ENCODE results near the gene FMNL1.

The FMNL1 gene

DNA sequence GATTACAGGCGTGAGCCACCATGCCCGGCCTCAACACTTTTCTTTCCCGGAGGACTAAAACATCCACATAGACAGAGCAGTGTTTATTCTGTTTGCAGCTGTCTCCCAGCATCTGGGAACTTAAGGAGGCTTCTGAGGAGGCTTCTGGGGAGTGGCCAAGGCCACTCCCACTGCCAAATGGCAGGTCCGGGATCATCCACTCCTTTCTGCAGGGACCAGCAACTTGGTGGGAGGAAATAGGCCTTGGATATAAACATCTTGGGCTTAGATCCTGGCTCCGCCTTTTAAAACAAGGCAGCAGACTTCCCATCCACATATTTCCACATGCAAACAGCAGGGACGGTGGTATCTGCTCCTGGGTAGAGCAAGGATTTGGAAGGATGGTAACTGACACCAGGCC lies 54.3 kb downstream of the FMNL1 start:
- Histone ChIP-seq H3K4me1 (peaks cover 31% of the 10 kb centered on the region), H3K9ac (0 out of 2 replicates have a peak overlapping the region, but pooled peaks have one; percentile 5), H3K9me3 (no peaks in the 10 kb centered on the region), H3K36me3 (peaks cover 65% of the 10 kb centered on the region), H3K4me3 (no peak overlapping the region), H3K27ac (no peak overlapping the region), H4K20me1 (peaks cover 8% of the 10 kb centered on the region; the same call in 1 of the 2 replicates), H3K27me3 (no peaks in the 10 kb centered on the region), H3K4me2 (no peak overlapping the region)
- no peak for TF ChIP-seq Cebpa-rat (IDR thresholded peaks at IDR 0.05)

DNA sequence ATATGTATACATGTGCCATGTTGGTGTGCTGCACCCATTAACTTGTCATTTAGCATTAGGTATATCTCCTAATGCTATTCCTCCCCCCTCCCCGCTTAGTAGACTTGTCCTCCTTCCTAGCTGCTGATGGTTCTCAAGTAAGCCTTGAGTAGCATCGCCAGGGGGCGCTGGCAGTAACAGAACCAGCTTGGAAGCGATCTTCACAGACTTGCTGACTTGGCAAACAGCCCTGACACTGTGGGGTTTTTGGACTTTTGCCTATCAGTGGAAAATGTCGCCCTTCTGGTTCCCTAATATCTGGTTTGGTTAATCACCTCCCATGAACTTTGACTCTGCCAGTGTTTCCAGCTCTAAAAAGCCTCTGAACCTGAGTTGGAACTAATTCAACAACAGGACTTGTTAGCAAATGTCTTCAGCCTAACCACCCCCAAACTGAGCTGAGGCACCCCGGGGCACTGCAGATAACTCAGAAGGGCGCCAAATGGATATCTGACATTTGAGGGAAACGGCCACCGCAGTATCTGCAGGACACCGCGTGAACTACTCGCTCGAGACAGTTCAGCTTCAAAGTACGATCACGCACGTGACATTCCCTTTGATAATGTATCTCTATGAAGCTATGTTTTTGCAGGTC lies 55.6 kb downstream of the FMNL1 start:
- TF ChIP-seq Cebpa-rat (IDR thresholded peaks at IDR 0.05), result no peak
- Histone ChIP-seq H3K27me3 (no peaks in the 10 kb centered on the region), H3K9me3 (no peaks in the 10 kb centered on the region), H3K27ac (no peak overlapping the region), H3K4me3 (no peak overlapping the region), H3K4me1 (peaks cover 33% of the 10 kb centered on the region), H3K4me2 (peak overlapping the region; percentile 38), H4K20me1 (peaks cover 8% of the 10 kb centered on the region; the same call in 1 of the 2 replicates), H3K9ac (no peak overlapping the region), H3K36me3 (peaks cover 65% of the 10 kb centered on the region)

DNA sequence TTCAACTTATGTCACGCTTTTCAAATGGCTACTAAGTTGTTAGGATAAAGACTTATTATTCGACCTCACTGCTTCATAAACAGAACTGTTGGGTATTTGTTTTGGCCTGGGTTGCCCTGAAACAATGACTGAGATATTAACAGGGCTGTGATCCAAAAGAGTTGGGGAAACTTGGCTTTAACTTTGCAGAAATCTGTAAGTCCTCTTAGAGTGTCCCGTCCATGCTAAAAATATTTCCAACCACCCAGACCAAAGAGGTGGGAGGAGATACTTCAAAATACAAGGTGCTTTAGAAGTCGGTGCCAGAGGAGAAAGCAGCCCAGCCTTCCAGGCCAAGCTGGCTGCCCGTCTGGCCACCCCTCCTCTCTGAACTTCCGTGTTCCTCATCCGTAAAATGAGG lies 56.3 kb downstream of the FMNL1 start:
- H3K27me3 ChIP-seq, result no peaks in the 10 kb centered on the region
- peak overlapping the region; percentile 57; the same call in 1 of the 2 replicates for H3K4me2 ChIP-seq

DNA sequence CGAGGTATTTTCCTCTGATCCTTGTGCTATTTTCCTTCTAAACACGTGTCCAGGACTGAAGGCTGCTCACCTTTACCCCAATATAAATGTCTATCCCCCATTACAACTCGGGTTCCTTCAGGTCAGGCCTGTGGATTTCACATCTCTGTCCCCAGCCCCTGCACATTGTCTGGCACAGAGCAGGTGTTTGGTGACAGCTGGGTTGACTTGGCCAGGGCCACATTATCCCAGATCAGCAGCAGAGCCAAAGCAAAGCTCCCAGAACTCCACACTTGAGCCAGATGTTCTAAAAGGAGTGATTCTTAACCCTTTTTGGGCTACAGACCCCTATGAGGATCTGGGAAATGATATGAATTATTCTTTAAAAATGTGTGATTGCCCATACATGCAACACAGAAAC lies 58.2 kb downstream of the FMNL1 start:
- H3K4me3 ChIP-seq, result no peak overlapping the region

More for the DNA sequence above, 56.3 kb downstream of the FMNL1 start:
- Histone ChIP-seq H3K27ac (no peak overlapping the region), H3K4me1 (peaks cover 40% of the 10 kb centered on the region), H3K4me3 (no peak overlapping the region), H3K36me3 (peaks cover 65% of the 10 kb centered on the region), H3K9me3 (no peaks in the 10 kb centered on the region), H4K20me1 (peaks cover 14% of the 10 kb centered on the region; the same call in 1 of the 2 replicates), H3K9ac (no peak overlapping the region)
- TF ChIP-seq Cebpa-rat (IDR thresholded peaks at IDR 0.05), result no peak

GRCh38 chr17:45282683-45283644 lies 61.3 kb downstream of the FMNL1 start:
- peak overlapping the region; percentile 34 for H3K4me2 ChIP-seq
- peak overlapping the region; percentile 43; the same call in 1 of the 2 replicates for H3K9ac ChIP-seq
- peaks cover 84% of the 10 kb centered on the region for H3K36me3 ChIP-seq
- no peaks in the 10 kb centered on the region for H3K9me3 ChIP-seq
- TF ChIP-seq Cebpa-rat (IDR thresholded peaks at IDR 0.05), result no peak
- H3K4me3 ChIP-seq, result no peak overlapping the region
- H3K27me3 ChIP-seq, result no peaks in the 10 kb centered on the region
- peak overlapping the region; percentile 58; the same call in 1 of the 2 replicates for H3K27ac ChIP-seq
- peaks cover 63% of the 10 kb centered on the region for H3K4me1 ChIP-seq
- H4K20me1 ChIP-seq, result peaks cover 22% of the 10 kb centered on the region

More for the DNA sequence above, 58.2 kb downstream of the FMNL1 start:
- peak overlapping the region; percentile 57 for H3K4me2 ChIP-seq
- peaks cover 65% of the 10 kb centered on the region for H3K36me3 ChIP-seq
- H4K20me1 ChIP-seq, result peaks cover 20% of the 10 kb centered on the region; the same call in 1 of the 2 replicates
- H3K9ac ChIP-seq, result no peak overlapping the region
- peaks cover 59% of the 10 kb centered on the region for H3K4me1 ChIP-seq
- H3K27ac ChIP-seq, result no peak overlapping the region
- TF ChIP-seq Cebpa-rat (IDR thresholded peaks at IDR 0.05), result no peak
- H3K27me3 ChIP-seq, result no peaks in the 10 kb centered on the region
- no peaks in the 10 kb centered on the region for H3K9me3 ChIP-seq

GRCh38 chr17:45283711-45284110 lies 62.0 kb downstream of the FMNL1 start:
- Histone ChIP-seq H3K4me3 (no peak overlapping the region), H3K36me3 (peaks cover 85% of the 10 kb centered on the region), H3K4me2 (peak overlapping the region; percentile 34), H3K9ac (peak overlapping the region; percentile 43; the same call in 1 of the 2 replicates), H4K20me1 (peaks cover 19% of the 10 kb centered on the region), H3K4me1 (peaks cover 63% of the 10 kb centered on the region), H3K27me3 (no peaks in the 10 kb centered on the region), H3K9me3 (no peaks in the 10 kb centered on the region), H3K27ac (peak overlapping the region; percentile 58)
- no peak for TF ChIP-seq Cebpa-rat (IDR thresholded peaks at IDR 0.05)

DNA sequence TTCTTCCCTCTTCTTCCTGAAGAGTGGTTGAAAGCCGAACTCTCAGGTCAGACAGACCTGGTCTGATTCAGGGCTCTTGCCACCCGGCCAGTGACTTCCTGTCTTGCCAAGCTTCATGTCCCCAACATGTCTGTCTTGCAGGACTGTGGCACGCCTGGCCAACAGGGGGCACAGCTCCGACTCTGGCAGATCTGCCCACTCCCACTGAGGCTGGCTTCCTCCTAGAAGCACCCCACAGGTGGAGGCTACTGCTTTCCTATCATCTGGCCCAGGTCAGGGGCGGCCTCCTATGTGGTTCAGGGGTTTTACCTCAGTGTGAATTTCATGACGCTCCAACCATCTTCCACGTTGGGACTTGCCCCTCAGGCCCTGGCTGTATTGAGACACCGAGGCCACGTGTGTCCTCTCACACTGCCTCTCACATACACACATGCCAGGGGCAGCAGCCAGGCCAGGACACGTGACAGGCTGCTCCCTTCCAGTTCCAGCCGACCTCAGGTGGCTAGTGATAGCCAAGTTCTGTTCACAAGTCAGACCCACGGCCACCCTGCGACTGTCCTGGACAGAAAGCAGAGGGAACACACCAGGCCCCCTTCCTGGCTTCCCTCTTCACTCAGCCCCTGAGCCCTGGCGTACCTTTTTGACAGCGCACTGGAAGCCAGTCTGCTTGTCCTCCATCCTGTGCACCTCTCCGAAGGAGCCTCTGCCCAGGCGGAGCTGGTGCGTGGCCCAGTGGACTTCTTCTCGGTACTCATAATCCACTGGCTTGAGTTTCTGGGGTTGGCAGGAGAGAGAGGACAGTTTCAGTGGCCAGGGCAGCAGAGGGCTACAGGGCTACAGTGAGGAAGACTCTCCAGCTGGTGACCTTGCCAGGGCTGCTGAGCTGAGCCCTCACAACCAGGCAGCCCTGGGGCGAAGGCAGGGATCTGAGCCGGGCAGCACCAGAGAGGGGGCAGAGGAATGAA lies 62.8 kb downstream of the FMNL1 start:
- Histone ChIP-seq H3K4me2 (no peak overlapping the region), H3K4me1 (peaks cover 63% of the 10 kb centered on the region), H4K20me1 (peaks cover 19% of the 10 kb centered on the region), H3K9me3 (no peaks in the 10 kb centered on the region), H3K9ac (0 out of 2 replicates have a peak overlapping the region, but pooled peaks have one; percentile 24), H3K27me3 (no peaks in the 10 kb centered on the region), H3K27ac (peak overlapping the region; percentile 58), H3K4me3 (no peak overlapping the region), H3K36me3 (peaks cover 85% of the 10 kb centered on the region)
- no peak for TF ChIP-seq Cebpa-rat (IDR thresholded peaks at IDR 0.05)

DNA sequence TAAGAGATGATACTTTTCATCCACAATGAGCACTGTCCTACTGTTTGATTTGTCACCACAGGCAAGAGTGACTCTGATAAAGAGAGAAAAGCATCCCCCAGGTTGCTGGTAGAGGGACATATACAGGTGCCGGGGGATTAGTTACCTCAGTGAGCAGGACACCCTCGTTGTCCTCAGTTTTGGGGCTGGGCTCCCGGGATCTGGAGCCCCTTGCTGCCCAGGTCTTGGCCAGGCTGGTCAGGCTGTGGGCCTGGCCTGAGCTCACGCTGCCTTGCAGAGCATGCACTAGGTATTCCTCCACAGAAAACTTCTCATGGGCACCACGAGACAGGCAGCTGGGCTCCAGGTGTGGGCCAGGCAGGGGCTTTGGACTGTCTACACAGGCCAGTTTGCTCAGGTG lies 64.6 kb downstream of the FMNL1 start:
- Histone ChIP-seq H3K9ac (no peak overlapping the region), H3K36me3 (peaks cover 81% of the 10 kb centered on the region), H3K9me3 (no peaks in the 10 kb centered on the region), H3K4me1 (peaks cover 74% of the 10 kb centered on the region), H3K4me3 (no peak overlapping the region), H3K4me2 (no peak overlapping the region), H3K27me3 (no peaks in the 10 kb centered on the region), H3K27ac (peak overlapping the region; percentile 41; the same call in 1 of the 2 replicates), H4K20me1 (peaks cover 19% of the 10 kb centered on the region)
- TF ChIP-seq Cebpa-rat (IDR thresholded peaks at IDR 0.05), result no peak

Data from BLaER1 (cell line).